IgD-negative memory B cell (primary cell): Measurements from ENCODE around the gene PASD1. TPM values are rescaled to one million over a fixed set of nuclear protein-coding genes. Genes with fewer than 3 reads are reported as not detected.
"Not testable (repeated sequence)": the region's sequence is repeated elsewhere in the genome, so short reads cannot be mapped to it uniquely, and the experiment has no call there.

Source experiments
- H3K27ac Mint-ChIP-seq, 3 donors: one replicate each; pipeline ENCODE4 v1.8.0; 2020 to 2022; ENCODE audit warnings: mild to moderate bottlenecking in 3 of 3, mixed read lengths in 3 of 3, moderate library complexity in 1 of 3
- H3K27me3 Mint-ChIP-seq: one replicate; pipeline ENCODE4 v1.8.0; 2021; ENCODE audit warnings: mixed read lengths
- H3K36me3 Mint-ChIP-seq: one replicate; pipeline ENCODE4 v1.8.0; 2020; ENCODE audit warnings: mild to moderate bottlenecking, mixed read lengths
- H3K4me1 Mint-ChIP-seq, 3 donors: one replicate each; pipeline ENCODE4 v1.8.0; 2020 to 2022; ENCODE audit warnings: mixed read lengths in 3 of 3, mild to moderate bottlenecking in 1 of 3
- H3K4me3 Mint-ChIP-seq, 4 donors: one replicate each; pipeline ENCODE4 v1.8.0; 2020 to 2022; ENCODE audit warnings: mild to moderate bottlenecking in 4 of 4, mixed read lengths in 4 of 4, moderate library complexity in 3 of 4
- H3K9me3 Mint-ChIP-seq, 3 donors: one replicate each; pipeline ENCODE4 v1.8.0; 2020 to 2021; ENCODE audit warnings: mixed read lengths in 3 of 3, mild to moderate bottlenecking in 1 of 3
- polyA plus RNA-seq: library from polyadenylated mRNA; unstranded; fragments of 300-500 nt; fragmentation: Illumina TruSeq; gene quantifications from one replicate; pipeline ENCODE4 v1.2.3, GENCODE V29; 2021

Gene PASD1, protein sequence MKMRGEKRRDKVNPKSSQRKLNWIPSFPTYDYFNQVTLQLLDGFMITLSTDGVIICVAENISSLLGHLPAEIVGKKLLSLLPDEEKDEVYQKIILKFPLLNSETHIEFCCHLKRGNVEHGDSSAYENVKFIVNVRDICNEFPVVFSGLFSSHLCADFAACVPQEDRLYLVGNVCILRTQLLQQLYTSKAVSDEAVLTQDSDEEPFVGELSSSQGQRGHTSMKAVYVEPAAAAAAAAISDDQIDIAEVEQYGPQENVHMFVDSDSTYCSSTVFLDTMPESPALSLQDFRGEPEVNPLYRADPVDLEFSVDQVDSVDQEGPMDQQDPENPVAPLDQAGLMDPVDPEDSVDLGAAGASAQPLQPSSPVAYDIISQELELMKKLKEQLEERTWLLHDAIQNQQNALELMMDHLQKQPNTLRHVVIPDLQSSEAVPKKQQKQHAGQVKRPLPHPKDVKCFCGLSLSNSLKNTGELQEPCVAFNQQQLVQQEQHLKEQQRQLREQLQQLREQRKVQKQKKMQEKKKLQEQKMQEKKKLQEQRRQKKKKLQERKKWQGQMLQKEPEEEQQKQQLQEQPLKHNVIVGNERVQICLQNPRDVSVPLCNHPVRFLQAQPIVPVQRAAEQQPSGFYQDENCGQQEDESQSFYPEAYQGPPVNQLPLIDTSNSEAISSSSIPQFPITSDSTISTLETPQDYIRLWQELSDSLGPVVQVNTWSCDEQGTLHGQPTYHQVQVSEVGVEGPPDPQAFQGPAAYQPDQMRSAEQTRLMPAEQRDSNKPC
- polyA plus RNA-seq, result not detected

DNA sequence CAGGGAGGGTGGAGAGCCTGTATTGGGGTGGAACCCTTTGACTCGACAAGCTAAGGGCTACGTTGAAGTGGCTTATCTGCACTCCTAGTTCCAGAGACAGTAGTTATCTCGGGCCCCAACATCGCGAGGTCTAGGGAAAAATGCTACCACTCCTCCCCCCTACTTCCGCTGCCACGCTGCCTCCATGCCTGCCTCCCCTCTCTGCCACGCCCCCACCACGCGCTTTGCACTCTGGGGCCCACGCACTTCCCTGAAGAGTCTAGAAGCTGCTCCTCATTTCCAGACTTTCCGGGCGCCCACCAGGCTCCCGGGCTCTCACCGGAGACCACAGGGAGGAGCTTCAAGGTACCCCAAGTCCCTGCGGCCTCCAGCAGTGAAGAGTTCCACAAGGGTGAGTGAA lies at the start of gene PASD1:
Gene PASD1, plus strand, starts transcription at position 227 of the 400 bp plus-strand sequence. CDS start 37,879 bp downstream, outside the sequence.
- Mint-ChIP-seq H3K4me3 (no peak within 1 kb of the TSS), H3K9me3 (no peaks in the 10 kb centered on the region), H3K27ac (no peak within 1 kb of the TSS), H3K27me3 (peaks cover 1% of the 10 kb centered on the region), H3K36me3 (no peaks in the 10 kb centered on the region), H3K4me1 (no peaks in the 10 kb centered on the region)

DNA sequence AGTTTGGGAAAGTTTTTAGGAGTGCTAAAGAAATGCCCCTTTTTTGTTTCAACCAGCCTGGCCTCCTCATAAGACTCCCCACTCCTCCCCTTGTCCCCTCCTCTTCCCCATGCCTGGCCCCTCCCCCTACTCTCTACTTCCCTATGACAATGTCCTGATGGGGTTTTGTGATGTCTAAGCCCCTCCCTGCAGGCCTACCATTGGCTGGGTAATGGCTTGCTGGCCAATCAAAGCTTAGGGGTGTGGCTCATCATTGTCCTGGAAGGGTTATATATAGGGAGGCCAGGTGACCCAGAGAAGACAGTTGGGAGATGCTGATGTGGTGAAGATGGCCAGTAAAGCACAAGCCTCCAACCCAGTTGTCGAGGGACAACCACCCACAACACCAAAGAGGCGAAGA lies 48.2 kb upstream of the PASD1 start:
- no peaks in the 10 kb centered on the region for H3K4me1 Mint-ChIP-seq
- peaks cover 1% of the 10 kb centered on the region for H3K27me3 Mint-ChIP-seq
- no peaks in the 10 kb centered on the region for H3K36me3 Mint-ChIP-seq
- no peaks in the 10 kb centered on the region for H3K9me3 Mint-ChIP-seq
- no peak overlapping the region for H3K27ac Mint-ChIP-seq
- H3K4me3 Mint-ChIP-seq, result no peak overlapping the region

DNA sequence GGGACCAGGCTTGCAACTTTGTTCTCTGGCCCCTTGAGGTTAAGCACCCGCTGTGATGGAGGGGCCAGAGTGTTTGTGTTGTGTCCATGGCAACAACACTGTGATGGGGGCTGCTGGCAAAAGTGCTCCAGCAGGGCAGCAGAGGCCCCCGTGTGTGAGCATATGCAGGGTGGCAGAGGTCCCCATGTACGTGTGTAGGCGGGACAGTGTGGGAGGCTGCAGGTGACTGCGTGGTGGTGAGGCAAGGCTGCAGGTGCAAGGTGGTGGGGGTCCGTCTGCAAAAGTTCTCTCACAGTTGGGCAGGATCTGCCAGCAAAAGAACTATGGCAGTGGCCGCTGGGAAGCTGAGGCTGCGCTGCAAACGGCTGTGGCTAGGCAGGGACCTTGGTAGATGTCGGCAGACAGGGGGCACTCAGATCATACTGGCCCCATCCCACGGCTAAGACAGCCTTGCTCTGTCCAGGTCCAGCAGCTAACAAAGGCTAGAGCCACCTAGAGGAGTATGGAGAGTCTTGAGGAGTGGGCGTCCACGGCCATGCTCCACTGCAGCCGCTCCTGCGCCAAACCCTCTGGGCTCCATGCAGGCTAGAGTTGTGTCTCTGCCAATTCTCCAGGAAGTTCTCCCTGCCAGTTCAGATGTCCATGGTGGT lies 46.8 kb upstream of the PASD1 start:
- Mint-ChIP-seq H3K9me3 (no peaks in the 10 kb centered on the region), H3K4me1 (no peaks in the 10 kb centered on the region), H3K4me3 (no peak overlapping the region), H3K27ac (no peak overlapping the region), H3K27me3 (no peaks in the 10 kb centered on the region), H3K36me3 (no peaks in the 10 kb centered on the region)

DNA sequence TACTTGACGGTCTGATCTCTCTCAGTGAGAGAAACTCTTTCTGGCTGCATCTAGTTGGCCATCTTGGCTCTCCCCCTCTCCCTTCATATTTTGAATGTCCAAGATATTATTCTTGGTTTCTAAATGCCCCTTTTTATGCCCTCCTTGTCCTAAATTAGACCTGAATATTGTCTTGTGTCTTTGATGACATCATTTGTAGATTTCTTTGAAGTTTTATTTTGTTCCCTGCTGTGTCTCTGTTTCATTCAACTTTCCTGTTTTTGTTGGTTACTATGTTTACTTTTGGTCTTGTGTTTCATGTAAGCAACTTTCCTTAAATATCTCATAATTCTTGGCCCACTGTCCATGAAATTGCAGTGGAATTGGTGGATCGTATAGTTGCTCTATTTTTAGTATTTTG lies 46.1 kb upstream of the PASD1 start:
- no peak overlapping the region for H3K4me3 Mint-ChIP-seq
- H3K9me3 Mint-ChIP-seq, result no peaks in the 10 kb centered on the region
- no peaks in the 10 kb centered on the region for H3K36me3 Mint-ChIP-seq
- H3K27me3 Mint-ChIP-seq, result no peaks in the 10 kb centered on the region
- H3K4me1 Mint-ChIP-seq, result no peaks in the 10 kb centered on the region
- H3K27ac Mint-ChIP-seq, result no peak overlapping the region

DNA sequence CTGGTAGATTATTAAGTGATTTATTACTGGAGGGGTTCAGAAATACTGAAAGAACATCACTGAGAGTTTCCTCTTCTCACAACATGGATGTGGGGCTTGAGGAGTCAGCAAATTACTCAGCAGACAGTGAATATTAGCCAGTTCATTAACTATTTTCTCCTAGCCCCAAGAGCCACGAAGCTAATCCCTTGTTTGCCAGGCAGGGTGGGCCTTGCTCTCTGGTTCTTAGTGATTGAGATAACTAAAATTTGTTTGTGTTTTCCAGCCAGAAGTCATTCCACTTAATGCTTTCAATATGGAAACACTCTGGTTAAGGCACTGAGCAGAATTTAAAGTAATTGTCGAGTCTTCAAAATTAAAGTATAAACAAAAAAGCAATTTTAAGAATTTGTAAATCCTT lies 40.1 kb upstream of the PASD1 start:
- H3K4me1 Mint-ChIP-seq, result peaks cover 0 to 2% (median 0%) of the 10 kb centered on the region in 3 donors
- no peak overlapping the region for H3K27ac Mint-ChIP-seq
- no peaks in the 10 kb centered on the region for H3K27me3 Mint-ChIP-seq
- H3K36me3 Mint-ChIP-seq, result no peaks in the 10 kb centered on the region
- no peaks in the 10 kb centered on the region for H3K9me3 Mint-ChIP-seq
- H3K4me3 Mint-ChIP-seq, result no peak overlapping the region

DNA sequence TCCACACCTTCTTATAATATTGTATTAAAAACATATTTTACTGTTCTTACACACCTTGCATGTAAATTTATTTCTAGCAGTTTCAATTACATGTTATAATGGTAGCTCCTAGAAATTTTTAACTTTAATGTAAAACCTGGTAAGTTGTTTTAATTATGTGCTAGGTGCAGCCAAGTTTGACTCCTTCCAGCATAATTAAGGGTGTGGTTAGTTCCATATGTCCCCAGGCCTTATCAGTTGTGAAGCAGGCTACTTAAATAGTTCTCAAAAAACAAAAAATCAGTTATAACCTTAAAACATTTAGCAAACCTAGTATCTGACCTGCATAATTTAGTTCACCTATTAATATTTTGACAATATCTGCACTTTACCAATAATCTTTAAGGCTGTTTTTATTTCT lies 26.9 kb upstream of the PASD1 start:
- Mint-ChIP-seq H3K27ac (no peak overlapping the region), H3K9me3 (no peaks in the 10 kb centered on the region), H3K4me1 (no peaks in the 10 kb centered on the region), H3K36me3 (no peaks in the 10 kb centered on the region), H3K27me3 (peaks cover 3% of the 10 kb centered on the region), H3K4me3 (no peak overlapping the region)

DNA sequence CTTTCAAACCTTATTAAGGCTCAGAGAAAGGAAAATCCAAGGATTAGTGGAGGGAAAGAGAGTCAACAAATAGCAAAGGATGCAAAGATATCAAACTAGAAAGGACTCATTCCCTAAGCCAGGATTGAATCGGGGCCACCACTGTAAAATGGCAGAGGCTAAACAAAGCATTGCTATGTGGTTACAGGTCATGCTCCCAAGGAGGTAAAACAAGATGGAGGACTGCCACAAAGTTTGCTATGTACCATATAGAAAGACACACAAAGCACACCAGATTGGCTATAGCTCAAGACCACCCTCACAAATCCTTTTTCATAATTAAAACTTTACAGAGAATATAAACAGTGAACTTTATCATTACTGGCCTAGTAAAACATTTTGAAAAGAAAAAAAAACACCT lies 25.9 kb upstream of the PASD1 start:
- Mint-ChIP-seq H3K4me3 (no peak overlapping the region), H3K27ac (no peak overlapping the region), H3K36me3 (no peaks in the 10 kb centered on the region), H3K9me3 (no peaks in the 10 kb centered on the region), H3K4me1 (no peaks in the 10 kb centered on the region), H3K27me3 (peaks cover 3% of the 10 kb centered on the region)

DNA sequence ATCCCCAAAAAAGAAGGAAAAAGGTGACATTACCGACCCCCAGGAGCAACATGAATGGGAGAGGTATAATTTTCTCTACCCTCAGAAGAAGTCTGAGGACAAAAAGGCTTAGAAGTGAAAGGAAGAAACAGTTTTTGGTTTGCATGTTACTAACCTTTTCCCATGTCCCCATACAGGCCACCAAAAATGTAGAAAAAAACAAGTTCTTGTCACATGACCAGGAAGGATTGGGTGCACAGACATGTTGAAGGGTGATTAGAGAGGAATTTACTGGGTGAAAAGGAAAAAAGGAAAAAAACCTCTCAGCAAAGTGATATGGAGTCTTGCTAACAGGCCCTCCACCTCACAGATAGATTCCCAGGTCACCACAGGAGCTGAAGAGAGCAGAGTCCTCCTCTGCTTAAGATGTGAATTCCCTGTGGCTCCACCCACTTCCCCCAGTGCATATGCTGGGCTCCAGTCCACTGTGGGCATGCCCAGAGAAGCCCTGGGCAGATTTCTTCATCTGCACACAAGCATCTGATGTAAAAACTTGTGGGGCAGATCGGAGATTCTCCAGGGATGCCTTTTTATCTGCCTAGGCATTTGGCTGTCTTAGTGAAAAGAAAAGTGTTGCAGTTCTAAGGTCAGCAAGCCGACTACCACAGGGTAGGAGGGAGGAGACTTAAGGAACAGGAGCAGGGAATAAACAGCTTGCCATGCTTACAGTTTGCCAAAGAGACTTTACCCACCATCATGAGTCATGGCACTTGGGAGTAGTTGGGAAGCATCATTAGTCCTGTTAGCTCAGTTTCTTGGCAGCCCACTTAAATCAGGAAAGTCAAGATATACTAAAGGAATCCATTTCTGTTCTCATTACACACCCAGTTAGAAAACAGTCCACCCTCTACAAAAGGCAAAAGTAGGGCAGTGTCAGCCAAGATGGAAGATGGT lies 25.0 kb upstream of the PASD1 start:
- no peaks in the 10 kb centered on the region for H3K4me1 Mint-ChIP-seq
- no peak overlapping the region for H3K4me3 Mint-ChIP-seq
- no peaks in the 10 kb centered on the region for H3K36me3 Mint-ChIP-seq
- H3K27me3 Mint-ChIP-seq, result peaks cover 3% of the 10 kb centered on the region
- H3K9me3 Mint-ChIP-seq, result no peaks in the 10 kb centered on the region
- no peak overlapping the region for H3K27ac Mint-ChIP-seq

DNA sequence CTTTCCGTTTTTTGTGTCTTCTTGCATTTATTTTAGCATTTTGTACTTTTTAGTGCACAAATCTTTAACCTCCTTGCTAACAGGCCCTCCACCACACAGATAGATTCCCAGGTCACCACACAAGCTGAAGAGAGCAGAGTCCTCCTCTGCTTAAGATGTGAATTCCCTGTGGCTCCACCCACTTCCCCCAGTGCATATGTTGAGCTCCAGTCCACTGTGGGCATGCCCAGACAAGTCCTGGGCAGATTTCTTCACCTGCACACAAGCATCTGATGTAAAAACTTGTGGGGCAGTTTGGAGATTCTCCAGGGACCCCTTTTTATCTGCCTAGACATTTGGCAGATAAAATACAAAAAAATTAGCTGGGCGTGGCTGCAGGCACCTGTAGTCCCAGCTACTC lies 19.8 kb upstream of the PASD1 start:
- Mint-ChIP-seq H3K9me3 (no peaks in the 10 kb centered on the region), H3K4me3 (no peak overlapping the region), H3K4me1 (no peaks in the 10 kb centered on the region), H3K27ac (no peak overlapping the region), H3K27me3 (peaks cover 3% of the 10 kb centered on the region), H3K36me3 (no peaks in the 10 kb centered on the region)

DNA sequence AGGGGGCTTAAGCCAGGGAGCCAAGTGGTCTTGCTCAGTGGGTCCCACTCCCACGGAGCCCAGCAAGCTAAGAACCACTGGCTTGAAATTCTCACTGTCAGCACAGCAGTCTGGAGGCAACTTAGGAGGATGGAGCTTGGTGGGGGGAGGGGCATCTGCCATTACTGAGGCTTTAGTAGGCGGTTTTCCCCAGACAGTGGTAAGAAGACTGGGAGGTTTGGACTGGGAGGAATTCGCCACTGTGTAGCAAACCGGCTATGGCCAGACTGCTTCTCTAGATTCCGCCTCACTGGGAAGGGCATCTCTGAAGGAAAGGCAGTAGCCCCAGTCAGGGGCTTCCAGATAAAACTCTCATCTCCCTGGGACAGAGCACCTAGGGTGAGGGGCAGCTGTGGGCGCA lies 17.2 kb upstream of the PASD1 start:
- H3K4me3 Mint-ChIP-seq, H3K27ac Mint-ChIP-seq, H3K36me3 Mint-ChIP-seq, H3K9me3 Mint-ChIP-seq, H3K27me3 Mint-ChIP-seq, H3K4me1 Mint-ChIP-seq: not testable (repeated sequence)

DNA sequence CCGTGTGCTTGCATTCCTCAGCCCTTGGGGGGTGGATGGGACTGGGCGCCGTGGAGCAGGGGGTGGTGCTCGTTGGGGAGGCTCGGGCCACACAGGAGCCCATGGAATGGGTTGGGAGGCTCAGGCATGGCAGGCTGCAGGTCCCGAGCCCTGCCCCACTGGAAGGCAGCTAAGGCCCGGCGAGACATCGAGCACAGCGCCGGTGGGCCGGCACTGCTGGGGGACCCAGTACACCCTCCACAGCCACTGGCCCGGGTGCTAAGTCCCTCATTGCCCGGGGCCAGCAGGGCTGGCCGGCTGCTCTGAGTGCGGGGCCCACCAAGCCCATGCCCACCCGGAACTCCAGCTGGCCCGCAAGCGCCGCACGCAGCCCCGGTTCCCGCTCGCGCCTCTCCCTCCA lies 12.3 kb upstream of the PASD1 start:
- not testable (repeated sequence) for H3K4me1 Mint-ChIP-seq, H3K36me3 Mint-ChIP-seq, H3K27ac Mint-ChIP-seq, H3K27me3 Mint-ChIP-seq, H3K9me3 Mint-ChIP-seq, H3K4me3 Mint-ChIP-seq

DNA sequence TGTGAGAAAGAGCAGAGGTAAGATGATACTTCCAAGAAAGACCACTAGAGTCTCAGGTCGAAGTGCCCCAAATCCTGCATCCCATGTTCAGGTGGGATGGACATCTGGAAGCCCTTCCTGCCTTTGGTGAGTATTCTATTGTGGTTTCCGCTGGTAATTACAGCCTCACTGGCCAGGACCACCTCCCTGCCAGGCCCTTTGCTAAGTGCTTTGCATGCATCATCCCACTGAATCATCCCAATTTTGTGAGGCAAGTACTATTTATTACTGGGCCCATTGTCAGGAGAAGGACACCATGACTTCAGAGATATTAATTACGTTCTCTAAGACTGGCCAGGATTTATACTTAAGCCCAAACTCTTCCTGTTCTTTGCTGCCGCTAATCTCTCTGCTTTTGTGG lies 10.7 kb upstream of the PASD1 start:
- H3K27me3 Mint-ChIP-seq, result peaks cover 1% of the 10 kb centered on the region
- no peaks in the 10 kb centered on the region for H3K9me3 Mint-ChIP-seq
- H3K27ac Mint-ChIP-seq, result no peak overlapping the region
- no peak overlapping the region for H3K4me3 Mint-ChIP-seq
- H3K4me1 Mint-ChIP-seq, result no peaks in the 10 kb centered on the region
- H3K36me3 Mint-ChIP-seq, result no peaks in the 10 kb centered on the region

DNA sequence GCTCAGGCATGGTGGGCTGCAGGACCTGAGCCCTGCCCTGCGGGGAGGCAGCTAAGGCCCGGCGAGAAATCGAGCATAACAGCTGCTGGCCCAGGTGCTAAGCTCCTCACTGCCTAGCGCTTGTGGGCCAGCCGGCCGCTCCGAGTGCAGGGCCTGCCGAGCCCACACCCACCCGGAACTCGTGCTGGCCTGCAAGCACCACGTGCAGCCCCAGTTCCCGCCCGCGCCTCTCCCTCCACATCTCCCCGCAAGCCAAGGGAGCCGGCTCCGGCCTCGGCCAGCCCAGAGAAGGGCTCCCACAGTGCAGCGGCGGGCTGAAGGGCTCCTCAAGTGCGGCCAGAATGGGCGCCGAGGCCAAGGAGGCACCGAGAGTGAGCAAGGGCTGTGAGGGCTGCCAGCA lies 8.2 kb upstream of the PASD1 start:
- H3K36me3 Mint-ChIP-seq, H3K27me3 Mint-ChIP-seq: not testable (repeated sequence)

DNA sequence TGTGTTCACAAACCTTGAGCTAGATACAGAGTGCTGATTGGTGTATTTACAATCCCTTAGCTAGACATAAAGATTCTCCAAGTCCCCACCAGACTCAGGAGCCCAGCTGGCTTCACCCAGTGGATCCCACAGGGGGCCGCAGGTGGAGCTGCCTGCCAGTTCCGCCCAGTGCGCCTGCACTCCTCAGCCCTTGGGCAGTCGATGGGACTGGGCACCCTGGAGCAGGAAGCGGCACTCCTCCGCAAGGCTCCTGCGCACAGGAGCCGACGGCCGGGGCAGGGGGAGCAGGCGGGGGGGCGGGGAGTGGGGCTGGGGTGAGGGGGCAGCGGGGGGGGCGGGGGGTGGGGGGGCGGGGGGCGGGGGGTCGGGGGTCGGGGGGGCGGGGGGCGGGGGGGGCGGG lies 990 bp upstream of the PASD1 start:
- not testable (repeated sequence) for H3K9me3 Mint-ChIP-seq, H3K4me3 Mint-ChIP-seq, H3K4me1 Mint-ChIP-seq, H3K27ac Mint-ChIP-seq, H3K27me3 Mint-ChIP-seq, H3K36me3 Mint-ChIP-seq

More for the DNA sequence above, 8.2 kb upstream of the PASD1 start:
- H3K9me3 Mint-ChIP-seq, H3K4me3 Mint-ChIP-seq, H3K4me1 Mint-ChIP-seq, H3K27ac Mint-ChIP-seq: not testable (repeated sequence)

DNA sequence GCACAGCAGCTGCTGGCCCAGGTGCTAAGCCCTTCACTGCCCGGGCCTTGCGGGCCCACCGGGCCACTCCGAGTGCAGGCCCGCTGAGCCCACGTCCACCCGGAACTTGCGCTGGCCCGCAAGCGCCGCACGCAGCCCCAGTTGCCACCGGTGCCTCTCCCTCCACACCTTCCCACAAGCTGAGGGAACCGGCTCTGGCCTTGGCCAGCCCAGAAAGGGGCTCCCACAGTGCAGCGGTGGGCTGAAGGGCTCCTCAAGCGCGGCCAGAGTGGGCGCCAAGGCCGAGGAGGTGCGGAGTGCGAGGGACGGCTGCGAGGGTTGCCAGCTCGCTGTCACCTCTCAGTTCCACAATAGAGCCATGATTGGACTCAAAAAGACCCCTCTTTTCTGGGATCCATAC lies 472 bp upstream of the PASD1 start:
- H3K27ac Mint-ChIP-seq, H3K9me3 Mint-ChIP-seq, H3K36me3 Mint-ChIP-seq, H3K4me3 Mint-ChIP-seq, H3K27me3 Mint-ChIP-seq, H3K4me1 Mint-ChIP-seq: not testable (repeated sequence)
